ENCODE results near the gene MYRF. TPM values are rescaled to one million over a fixed set of nuclear protein-coding genes. Genes with fewer than 3 reads are reported as not detected.

MYRF gene
- total and polyA plus RNA-seq, 2 donors from 2014 or later: 6.0 to 36.3 TPM

- Histone ChIP-seq H3K4me1 (ENCODE audit: control insufficient read depth in 2 of 3, insufficient read depth in 2 of 3, low read depth in 1 of 3, low read length in 3 of 3) (no peaks in the 10 kb centered on the region), H3K36me3 (ENCODE audit: control insufficient read depth in 2 of 3, insufficient read depth in 3 of 3, low read length in 3 of 3) (no peaks in the 10 kb centered on the region), H3K4me3 (ENCODE audit: low read length in 3 of 3) (no peak overlapping the region), H3K9me3 (ENCODE audit: control insufficient read depth in 2 of 3, insufficient read depth in 1 of 3, low read length in 3 of 3) (no peaks in the 10 kb centered on the region), H3K9ac (ENCODE audit: low read length in 3 of 3) (no peak overlapping the region), H3K27ac (ENCODE audit: low read depth in 2 of 2, low read length in 2 of 2) (no peak overlapping the region), H3K27me3 (ENCODE audit: control insufficient read depth, insufficient read depth, low read length) (no peaks in the 10 kb centered on the region)
- intact Hi-C loops (cut with DNase I): no loop called here
- FAIRE-seq (no peak), DNase-seq (peak in 2 of 5 donors; percentile 32 to 59)
- TF ChIP-seq CTCF (IDR thresholded peaks at IDR 0.05; ENCODE audit: borderline replicate concordance, extremely low read depth, insufficient read depth): no peak
Observed at GRCh38 chr11:61764606-61765260, 12.3 kb downstream of the MYRF start.

GRCh38 chr11:61765550-61766253 lies 13.3 kb downstream of the MYRF start:
- FAIRE-seq (no peak), DNase-seq (no peak)
- no peaks in the 10 kb centered on the region for H3K4me1 ChIP-seq (ENCODE audit: control insufficient read depth in 2 of 3, insufficient read depth in 2 of 3, low read depth in 1 of 3, low read length in 3 of 3)
- intact Hi-C loops (cut with DNase I): no loop called here
- no peak overlapping the region for H3K4me3 ChIP-seq (ENCODE audit: low read length in 3 of 3)
- no peak overlapping the region for H3K27ac ChIP-seq (ENCODE audit: low read depth in 2 of 2, low read length in 2 of 2)
- no peaks in the 10 kb centered on the region for H3K9me3 ChIP-seq (ENCODE audit: control insufficient read depth in 2 of 3, insufficient read depth in 1 of 3, low read length in 3 of 3)
- H3K36me3 ChIP-seq (ENCODE audit: control insufficient read depth in 2 of 3, insufficient read depth in 3 of 3, low read length in 3 of 3): no peaks in the 10 kb centered on the region
- TF ChIP-seq CTCF (IDR thresholded peaks at IDR 0.05; ENCODE audit: borderline replicate concordance, extremely low read depth, insufficient read depth): no peak
- H3K27me3 ChIP-seq (ENCODE audit: control insufficient read depth, insufficient read depth, low read length): no peaks in the 10 kb centered on the region
- no peak overlapping the region for H3K9ac ChIP-seq (ENCODE audit: low read length in 3 of 3)

- no peak overlapping the region for H3K27ac ChIP-seq (ENCODE audit: low read depth in 2 of 2, low read length in 2 of 2)
- H3K36me3 ChIP-seq (ENCODE audit: control insufficient read depth in 2 of 3, insufficient read depth in 3 of 3, low read length in 3 of 3): no peaks in the 10 kb centered on the region
- FAIRE-seq (no peak), DNase-seq (peak in 3 of 5 donors; percentile 58 to 73 (median 61))
- H3K9ac ChIP-seq (ENCODE audit: low read length in 3 of 3): no peak overlapping the region
- H3K27me3 ChIP-seq (ENCODE audit: control insufficient read depth, insufficient read depth, low read length): no peaks in the 10 kb centered on the region
- no peaks in the 10 kb centered on the region for H3K9me3 ChIP-seq (ENCODE audit: control insufficient read depth in 2 of 3, insufficient read depth in 1 of 3, low read length in 3 of 3)
- TF ChIP-seq CTCF (IDR thresholded peaks at IDR 0.05; ENCODE audit: borderline replicate concordance, extremely low read depth, insufficient read depth): no peak
- no peak overlapping the region for H3K4me3 ChIP-seq (ENCODE audit: low read length in 3 of 3)
- H3K4me1 ChIP-seq (ENCODE audit: control insufficient read depth in 2 of 3, insufficient read depth in 2 of 3, low read depth in 1 of 3, low read length in 3 of 3): no peaks in the 10 kb centered on the region
- intact Hi-C loops (cut with DNase I): no loop called here
Observed at GRCh38 chr11:61766353-61766841, 14.0 kb downstream of the MYRF start.
